ENCODE measurements around the gene PXK.

The PXK gene

GRCh38 chr3:58334013-58334321 lies 1.3 kb downstream of the PXK start:
- no peak overlapping the region for H2AFZ ChIP-seq (ENCODE audit: low read length)
- H3K27me3 ChIP-seq (ENCODE audit: insufficient read depth, low read length, poor library complexity, severe bottlenecking) = no peaks in the 10 kb centered on the region
- TF ChIP-seq CTCF (conservative IDR thresholded peaks at IDR 0.05; ENCODE audit: low read length) (no peak), EZH2phosphoT487 (IDR thresholded peaks at IDR 0.05; ENCODE audit: borderline replicate concordance) (no peak)
- peaks cover 61% of the 10 kb centered on the region for H3K79me2 ChIP-seq (ENCODE audit: insufficient read depth, low read length)
- no peaks in the 10 kb centered on the region for H3K9me2 ChIP-seq (replicated peaks; ENCODE audit: low read depth, low read length)
- H3K4me2 ChIP-seq (ENCODE audit: low read depth, low read length, poor library complexity, severe bottlenecking) = peak overlapping the region; percentile 98
- peaks cover 6% of the 10 kb centered on the region for H4K20me1 ChIP-seq (ENCODE audit: insufficient read depth, low read length, poor library complexity, severe bottlenecking)
- peaks cover 8% of the 10 kb centered on the region; the same call in 1 of the 2 replicates for H3F3A ChIP-seq (ENCODE audit: low read depth)
- no peaks in the 10 kb centered on the region for H3K9me3 ChIP-seq (ENCODE audit: insufficient read depth, low read depth, low read length)
- no peaks in the 10 kb centered on the region for H3K36me3 ChIP-seq (ENCODE audit: insufficient read depth, low read length)
- H3K9ac ChIP-seq (ENCODE audit: low read depth, low read length, poor library complexity, severe bottlenecking) = peak overlapping the region; percentile 82
- H3K4me3 ChIP-seq (ENCODE audit: low read length, poor library complexity, severe bottlenecking) = peak overlapping the region; percentile 79
- H3K4me1 ChIP-seq (ENCODE audit: insufficient read depth, low read length, poor library complexity, severe bottlenecking) = peaks cover 38% of the 10 kb centered on the region

GRCh38 chr3:58334506-58334884 lies 1.8 kb downstream of the PXK start:
- Histone ChIP-seq H3K27me3 (ENCODE audit: insufficient read depth, low read length, poor library complexity, severe bottlenecking) (no peaks in the 10 kb centered on the region), H3K4me1 (ENCODE audit: insufficient read depth, low read length, poor library complexity, severe bottlenecking) (peaks cover 38% of the 10 kb centered on the region), H4K20me1 (ENCODE audit: insufficient read depth, low read length, poor library complexity, severe bottlenecking) (peaks cover 6% of the 10 kb centered on the region), H3K79me2 (ENCODE audit: insufficient read depth, low read length) (peaks cover 66% of the 10 kb centered on the region), H3K9ac (ENCODE audit: low read depth, low read length, poor library complexity, severe bottlenecking) (peak overlapping the region; percentile 82), H3K9me3 (ENCODE audit: insufficient read depth, low read depth, low read length) (no peaks in the 10 kb centered on the region), H3F3A (ENCODE audit: low read depth) (peaks cover 8% of the 10 kb centered on the region; the same call in 1 of the 2 replicates), H3K4me3 (ENCODE audit: low read length, poor library complexity, severe bottlenecking) (peak overlapping the region; percentile 79), H2AFZ (ENCODE audit: low read length) (no peak overlapping the region), H3K9me2 (replicated peaks; ENCODE audit: low read depth, low read length) (no peaks in the 10 kb centered on the region), H3K4me2 (ENCODE audit: low read depth, low read length, poor library complexity, severe bottlenecking) (peak overlapping the region; percentile 98), H3K36me3 (ENCODE audit: insufficient read depth, low read length) (no peaks in the 10 kb centered on the region)
- no peak for TF ChIP-seq CTCF (conservative IDR thresholded peaks at IDR 0.05; ENCODE audit: low read length)
- no peak for TF ChIP-seq EZH2phosphoT487 (IDR thresholded peaks at IDR 0.05; ENCODE audit: borderline replicate concordance)

- H3K79me2 ChIP-seq (ENCODE audit: insufficient read depth, low read length) = peaks cover 76% of the 10 kb centered on the region
- no peaks in the 10 kb centered on the region for H3K9me3 ChIP-seq (ENCODE audit: insufficient read depth, low read depth, low read length)
- H3K4me2 ChIP-seq (ENCODE audit: low read depth, low read length, poor library complexity, severe bottlenecking) = peak overlapping the region; percentile 98
- H3K9me2 ChIP-seq (replicated peaks; ENCODE audit: low read depth, low read length) = no peaks in the 10 kb centered on the region
- H2AFZ ChIP-seq (ENCODE audit: low read length) = peak overlapping the region; percentile 11; the same call in 1 of the 2 replicates
- H3K4me3 ChIP-seq (ENCODE audit: low read length, poor library complexity, severe bottlenecking) = peak overlapping the region; percentile 79
- TF ChIP-seq EZH2phosphoT487 (IDR thresholded peaks at IDR 0.05; ENCODE audit: borderline replicate concordance) (no peak), CTCF (conservative IDR thresholded peaks at IDR 0.05; ENCODE audit: low read length) (no peak)
- peak overlapping the region; percentile 82 for H3K9ac ChIP-seq (ENCODE audit: low read depth, low read length, poor library complexity, severe bottlenecking)
- H3K27me3 ChIP-seq (ENCODE audit: insufficient read depth, low read length, poor library complexity, severe bottlenecking) = no peaks in the 10 kb centered on the region
- no peaks in the 10 kb centered on the region for H3K36me3 ChIP-seq (ENCODE audit: insufficient read depth, low read length)
- H3K4me1 ChIP-seq (ENCODE audit: insufficient read depth, low read length, poor library complexity, severe bottlenecking) = peaks cover 40% of the 10 kb centered on the region
- 0 out of 2 replicates have a peak, but pooled peaks cover 4% of the 10 kb centered on the region for H3F3A ChIP-seq (ENCODE audit: low read depth)
- peaks cover 6% of the 10 kb centered on the region for H4K20me1 ChIP-seq (ENCODE audit: insufficient read depth, low read length, poor library complexity, severe bottlenecking)
Measured at GRCh38 chr3:58335652-58335947, 2.9 kb downstream of the PXK start.

Measured in Loucy (cell line).